BE2C (cell line): ENCODE results near the gene PRR32. TPM values are rescaled to one million over a fixed set of nuclear protein-coding genes. Genes with fewer than 3 reads are reported as not detected.
"Not testable (repeated sequence)": the region's sequence is repeated elsewhere in the genome, so short reads cannot be mapped to it uniquely, and the experiment has no call there.

Experiments used
- DNase-seq: peaks from one replicate; pipeline ENCODE4 v3.0.0-alpha.2; 2020
- H3K27me3 ChIP-seq: fragments of 250-450 bp; sonication (Bioruptor Pico); 2 replicates; pipeline ENCODE4 v1.5.1; 2020; ENCODE audit warnings: mild to moderate bottlenecking
- H3K36me3 ChIP-seq: fragments of 250-450 bp; sonication (Bioruptor Pico); 2 replicates; pipeline ENCODE4 v1.5.1; 2020; ENCODE audit warnings: mild to moderate bottlenecking
- H3K4me1 ChIP-seq: fragments of 250-450 bp; sonication (Bioruptor Pico); 2 replicates; pipeline ENCODE4 v1.5.1; 2020
- H3K4me3 ChIP-seq: 2 replicates; pipeline ENCODE4 v1.5.1; 2011; ENCODE audit warnings: low read depth, low read length
- H3K9me3 ChIP-seq: fragments of 250-450 bp; sonication (Bioruptor Pico); 2 replicates; pipeline ENCODE4 v1.5.1; 2020
- polyA plus RNA-seq: library from polyadenylated mRNA; unstranded; fragments of >200 nt; gene quantifications from one replicate; pipeline ENCODE4 v1.2.1, GENCODE V29; 2012; ENCODE audit warnings: low read depth, missing spikeins; ENCODE audit not compliant: insufficient read length, insufficient read depth
- TF ChIP-seq, protein P1 (sequence below): IDR thresholded peaks from 2 replicates; pipeline ENCODE4 v1.5.1; 2012; ENCODE audit warnings: mild to moderate bottlenecking, low read depth, low read length

Gene PRR32
- polyA plus RNA-seq: not detected

- TF ChIP-seq, protein P1, sequence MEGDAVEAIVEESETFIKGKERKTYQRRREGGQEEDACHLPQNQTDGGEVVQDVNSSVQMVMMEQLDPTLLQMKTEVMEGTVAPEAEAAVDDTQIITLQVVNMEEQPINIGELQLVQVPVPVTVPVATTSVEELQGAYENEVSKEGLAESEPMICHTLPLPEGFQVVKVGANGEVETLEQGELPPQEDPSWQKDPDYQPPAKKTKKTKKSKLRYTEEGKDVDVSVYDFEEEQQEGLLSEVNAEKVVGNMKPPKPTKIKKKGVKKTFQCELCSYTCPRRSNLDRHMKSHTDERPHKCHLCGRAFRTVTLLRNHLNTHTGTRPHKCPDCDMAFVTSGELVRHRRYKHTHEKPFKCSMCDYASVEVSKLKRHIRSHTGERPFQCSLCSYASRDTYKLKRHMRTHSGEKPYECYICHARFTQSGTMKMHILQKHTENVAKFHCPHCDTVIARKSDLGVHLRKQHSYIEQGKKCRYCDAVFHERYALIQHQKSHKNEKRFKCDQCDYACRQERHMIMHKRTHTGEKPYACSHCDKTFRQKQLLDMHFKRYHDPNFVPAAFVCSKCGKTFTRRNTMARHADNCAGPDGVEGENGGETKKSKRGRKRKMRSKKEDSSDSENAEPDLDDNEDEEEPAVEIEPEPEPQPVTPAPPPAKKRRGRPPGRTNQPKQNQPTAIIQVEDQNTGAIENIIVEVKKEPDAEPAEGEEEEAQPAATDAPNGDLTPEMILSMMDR: no peak
- no peaks in the 10 kb centered on the region for H3K9me3 ChIP-seq
- no peaks in the 10 kb centered on the region for H3K36me3 ChIP-seq
- DNase-seq: no peak
- H3K4me3 ChIP-seq: no peak within 1 kb of the TSS
- H3K27me3 ChIP-seq: no peaks in the 10 kb centered on the region
- no peaks in the 10 kb centered on the region for H3K4me1 ChIP-seq
These were observed at the start of gene PRR32 for GRCh38 chrX:126819429-126819828. Gene PRR32, plus strand, starts transcription at chrX:126819729. Its CDS starts 115 bp downstream, at chrX:126819844.

- DNase-seq: no peak
- no peak overlapping the region for H3K4me3 ChIP-seq
- TF ChIP-seq, protein P1: peak; percentile 33; the same call in 1 of the 2 replicates
- H3K27me3 ChIP-seq: no peaks in the 10 kb centered on the region
- no peaks in the 10 kb centered on the region for H3K4me1 ChIP-seq
- no peaks in the 10 kb centered on the region for H3K36me3 ChIP-seq
- no peaks in the 10 kb centered on the region for H3K9me3 ChIP-seq
These were observed 49.4 kb upstream of the PRR32 start for GRCh38 chrX:126770179-126770578.

GRCh38 chrX:126785539-126785938, 34.0 kb upstream of the PRR32 start:
- TF ChIP-seq, protein P1: no peak
- Histone ChIP-seq H3K4me1 (no peaks in the 10 kb centered on the region), H3K27me3 (no peaks in the 10 kb centered on the region), H3K9me3 (no peaks in the 10 kb centered on the region), H3K4me3 (no peak overlapping the region), H3K36me3 (no peaks in the 10 kb centered on the region)
- no peak for DNase-seq

DNA sequence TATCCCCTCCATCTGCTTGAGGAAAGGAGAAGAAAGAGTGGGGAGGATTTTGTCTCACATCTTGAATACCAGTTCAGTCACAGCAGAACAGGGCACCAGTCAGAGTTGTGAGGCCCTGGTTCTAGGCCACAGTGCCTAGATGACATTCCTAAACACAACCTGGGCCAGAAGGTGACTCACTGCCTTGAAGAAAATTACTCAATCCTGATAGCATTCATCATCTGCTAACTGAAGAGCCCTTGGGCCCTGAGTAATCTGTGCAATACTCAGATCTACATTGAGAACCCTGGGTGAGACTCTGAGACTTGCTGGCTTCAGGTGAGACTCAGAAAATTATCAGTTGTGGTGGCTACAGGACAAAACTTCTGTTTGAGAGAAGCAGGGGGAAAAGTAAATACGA, 20.5 kb upstream of the PRR32 start:
- no peak for DNase-seq
- H3K27me3 ChIP-seq: no peaks in the 10 kb centered on the region
- H3K36me3 ChIP-seq: no peaks in the 10 kb centered on the region
- H3K4me1 ChIP-seq: no peaks in the 10 kb centered on the region
- no peak overlapping the region for H3K4me3 ChIP-seq
- H3K9me3 ChIP-seq: no peaks in the 10 kb centered on the region
- TF ChIP-seq, protein P1: no peak

DNA sequence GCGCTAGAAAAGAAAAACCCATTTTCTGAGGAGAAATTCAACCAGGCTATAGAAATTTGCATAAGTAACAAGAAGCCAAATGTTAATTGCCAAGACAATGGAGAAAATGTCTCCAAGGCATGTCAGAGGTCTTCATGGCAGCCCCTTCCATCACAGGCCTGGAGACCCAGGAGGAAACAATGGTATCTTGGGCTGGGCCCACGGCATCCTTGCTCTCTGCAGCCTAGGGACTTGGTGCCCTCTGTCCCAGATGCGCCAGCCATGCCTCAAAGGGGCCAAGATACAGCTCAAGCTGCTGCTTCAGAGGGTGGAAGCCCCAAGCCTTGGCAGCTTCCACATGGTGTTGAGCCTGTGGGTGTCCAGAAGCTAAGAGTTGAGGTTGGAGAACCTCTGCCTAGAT, 12.7 kb upstream of the PRR32 start:
- not testable (repeated sequence) for H3K9me3 ChIP-seq, DNase-seq, H3K36me3 ChIP-seq, H3K4me3 ChIP-seq, H3K4me1 ChIP-seq, H3K27me3 ChIP-seq

GRCh38 chrX:126815806-126816205, 3.7 kb upstream of the PRR32 start:
- TF ChIP-seq, protein P1: no peak
- H3K9me3 ChIP-seq: no peaks in the 10 kb centered on the region
- H3K4me1 ChIP-seq: no peaks in the 10 kb centered on the region
- no peak overlapping the region for H3K4me3 ChIP-seq
- DNase-seq: no peak
- no peaks in the 10 kb centered on the region for H3K27me3 ChIP-seq
- no peaks in the 10 kb centered on the region for H3K36me3 ChIP-seq
